Effector memory CD8-positive, alpha-beta T cell (primary cell): ENCODE measurements around the gene KCTD19.
A peak's percentile ranks its signal among the peaks of the same experiment; 100 is the strongest.

Source experiments
- ATAC-seq: fragments of 150-1000 bp; cut with Tn5 transposase; replicated peaks from 2 replicates; pipeline ENCODE4 v1.10.0; 2021; ENCODE audit warnings: mild to moderate bottlenecking, moderate library complexity
- DNase-seq, 3 experiments: peaks; one replicate each; pipeline ENCODE4 v3.0.0; 2021
- H3K27ac Mint-ChIP-seq, 2 donors: one replicate each; pipeline ENCODE4 v1.8.0; 2022; ENCODE audit warnings: mild to moderate bottlenecking in 2 of 2, mixed read lengths in 2 of 2, moderate library complexity in 2 of 2
- H3K27me3 Mint-ChIP-seq, 2 donors: one replicate each; pipeline ENCODE4 v1.8.0; 2022; ENCODE audit warnings: mixed read lengths in 2 of 2
- H3K36me3 Mint-ChIP-seq: one replicate; pipeline ENCODE4 v1.8.0; 2022; ENCODE audit warnings: mild to moderate bottlenecking, moderate library complexity, mixed read lengths; ENCODE audit not compliant: insufficient read depth
- H3K4me1 Mint-ChIP-seq, 2 donors: one replicate each; pipeline ENCODE4 v1.8.0; 2022; ENCODE audit warnings: low read depth in 2 of 2, mixed read lengths in 2 of 2
- H3K4me3 Mint-ChIP-seq, 2 donors: one replicate each; pipeline ENCODE4 v1.8.0; 2022; ENCODE audit warnings: mild to moderate bottlenecking in 2 of 2, mixed read lengths in 2 of 2, moderate library complexity in 2 of 2
- H3K9me3 Mint-ChIP-seq, 2 donors: one replicate each; pipeline ENCODE4 v1.8.0; 2022; ENCODE audit warnings: mixed read lengths in 2 of 2

Gene KCTD19

DNA sequence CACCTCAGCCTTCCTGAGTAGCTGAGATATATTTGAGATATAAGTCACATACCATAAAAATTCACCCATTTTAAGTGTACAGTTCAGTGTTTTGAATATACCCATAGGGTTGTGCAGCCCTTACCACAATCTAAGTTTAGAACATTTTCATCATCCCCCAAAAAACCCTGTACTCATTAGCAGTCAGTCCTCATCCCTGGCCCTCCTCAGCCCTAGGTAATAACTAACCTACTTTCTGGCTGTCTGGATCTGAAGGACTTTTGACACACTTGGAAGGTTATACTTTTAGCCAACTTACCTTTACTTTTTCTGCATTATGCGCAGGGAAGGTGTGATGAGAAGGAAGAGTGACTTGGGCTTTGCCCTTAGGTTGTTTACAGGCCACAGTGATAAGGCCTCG is 51.2 kb downstream of the KCTD19 start:
- Mint-ChIP-seq H3K36me3 (peaks cover 7% of the 10 kb centered on the region), H3K9me3 (no peaks in the 10 kb centered on the region), H3K27ac (no peak overlapping the region), H3K27me3 (no peaks in the 10 kb centered on the region), H3K4me1 (peaks cover 0 to 9% of the 10 kb centered on the region in 2 donors), H3K4me3 (no peak overlapping the region)
- DNase-seq (no peak), ATAC-seq (no peak)

DNA sequence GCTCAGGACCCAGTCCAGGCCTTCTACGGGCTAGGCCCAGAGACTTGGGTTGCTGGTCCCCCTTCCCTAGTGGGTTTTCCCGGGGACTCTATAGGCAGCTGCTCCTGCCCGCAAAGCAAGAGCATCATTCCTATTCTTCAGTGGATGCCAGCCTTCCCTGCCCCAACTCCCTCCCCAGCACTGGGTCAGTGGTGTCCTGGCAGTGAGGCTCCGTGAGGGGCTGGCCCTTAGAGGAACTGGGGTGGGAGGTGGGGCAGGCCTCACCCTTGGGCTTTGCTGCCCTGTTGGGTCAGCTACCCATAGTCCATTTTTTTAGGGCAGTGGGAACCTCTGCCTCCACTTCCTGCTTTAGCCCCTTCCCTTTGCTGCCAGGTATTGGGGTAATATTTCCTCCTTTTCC is 55.1 kb downstream of the KCTD19 start:
- no peaks in the 10 kb centered on the region for H3K9me3 Mint-ChIP-seq
- no peaks in the 10 kb centered on the region for H3K27me3 Mint-ChIP-seq
- ATAC-seq = no peak
- H3K4me1 Mint-ChIP-seq = peaks cover 0 to 2% of the 10 kb centered on the region in 2 donors
- no peak for DNase-seq
- peaks cover 4% of the 10 kb centered on the region for H3K36me3 Mint-ChIP-seq
- no peak overlapping the region for H3K27ac Mint-ChIP-seq
- H3K4me3 Mint-ChIP-seq = no peak overlapping the region

DNA sequence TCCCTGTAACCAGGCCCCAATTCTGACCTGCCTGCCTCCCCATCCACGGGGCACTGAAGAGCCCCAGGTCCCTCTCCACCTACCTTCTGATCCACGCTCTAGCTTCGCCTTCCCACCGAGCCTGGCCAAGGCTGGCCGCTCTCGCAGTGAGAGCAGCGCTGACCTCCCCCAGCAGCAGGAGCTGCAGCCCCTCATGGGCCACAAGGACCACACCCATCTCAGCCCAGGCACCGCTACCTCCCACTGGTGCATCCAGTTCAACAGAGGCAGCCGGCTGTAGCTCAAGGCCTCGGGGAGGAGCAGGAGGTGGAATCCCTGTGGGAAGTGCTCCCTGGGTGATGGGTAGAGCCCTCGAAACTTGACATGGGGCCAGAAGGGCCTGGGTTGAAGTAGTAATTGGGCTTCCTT is 55.6 kb downstream of the KCTD19 start:
- no peak for ATAC-seq
- Mint-ChIP-seq H3K36me3 (peaks cover 3% of the 10 kb centered on the region), H3K4me3 (no peak overlapping the region), H3K4me1 (peaks cover 0 to 2% of the 10 kb centered on the region in 2 donors), H3K9me3 (no peaks in the 10 kb centered on the region), H3K27me3 (no peaks in the 10 kb centered on the region), H3K27ac (no peak overlapping the region)
- no peak for DNase-seq

DNA sequence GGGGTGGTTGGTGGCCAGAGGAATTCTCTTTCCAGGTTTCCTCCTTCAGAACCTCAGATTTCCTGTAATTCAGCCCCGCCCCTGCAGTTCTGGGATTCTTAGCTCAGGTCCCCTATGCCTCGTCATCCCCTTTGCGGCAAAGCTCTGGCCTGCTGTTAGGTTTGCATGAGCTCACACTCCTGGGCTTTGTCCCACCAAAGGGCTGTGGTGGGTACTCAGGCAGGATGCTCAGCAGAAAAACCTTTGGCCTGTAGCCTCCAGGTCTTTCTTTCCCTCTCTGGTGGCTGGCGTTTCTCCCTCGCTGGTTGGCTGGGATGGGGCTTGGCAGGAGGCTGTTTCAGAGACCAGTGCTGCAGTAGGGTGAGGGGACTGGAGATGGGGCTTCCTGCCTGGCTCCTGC is 56.8 kb downstream of the KCTD19 start:
- Mint-ChIP-seq H3K36me3 (peaks cover 3% of the 10 kb centered on the region), H3K9me3 (no peaks in the 10 kb centered on the region), H3K27ac (no peak overlapping the region), H3K4me3 (no peak overlapping the region), H3K4me1 (no peaks in the 10 kb centered on the region), H3K27me3 (no peaks in the 10 kb centered on the region)
- no peak for ATAC-seq
- DNase-seq = no peak

DNA sequence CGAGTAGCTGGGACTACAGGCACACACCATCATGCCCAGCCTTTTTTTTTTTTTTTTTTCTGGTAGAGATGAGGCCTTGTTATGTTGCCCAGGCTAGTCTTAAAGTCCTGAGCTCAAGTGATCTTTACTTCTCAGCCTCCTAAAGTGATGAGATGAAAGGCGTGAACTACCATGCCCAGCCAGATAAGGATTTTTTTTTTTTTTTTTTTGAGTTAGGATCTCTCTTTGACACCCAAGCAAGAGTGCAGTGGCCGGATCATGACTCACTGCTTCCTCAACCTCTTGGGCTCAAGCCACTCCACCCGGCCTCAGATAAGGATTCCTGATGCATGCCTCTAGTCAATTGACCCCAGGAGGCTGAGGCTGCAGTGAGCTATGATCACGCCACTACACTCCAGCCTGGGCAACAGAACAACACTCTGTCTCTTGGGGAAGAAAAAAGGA is 58.4 kb downstream of the KCTD19 start:
- no peak overlapping the region for H3K4me3 Mint-ChIP-seq
- DNase-seq (no peak), ATAC-seq (no peak)
- no peaks in the 10 kb centered on the region for H3K9me3 Mint-ChIP-seq
- peaks cover 3% of the 10 kb centered on the region for H3K36me3 Mint-ChIP-seq
- H3K27ac Mint-ChIP-seq = no peak overlapping the region
- H3K27me3 Mint-ChIP-seq = peaks cover 8 to 11% of the 10 kb centered on the region in 2 donors
- no peaks in the 10 kb centered on the region for H3K4me1 Mint-ChIP-seq

DNA sequence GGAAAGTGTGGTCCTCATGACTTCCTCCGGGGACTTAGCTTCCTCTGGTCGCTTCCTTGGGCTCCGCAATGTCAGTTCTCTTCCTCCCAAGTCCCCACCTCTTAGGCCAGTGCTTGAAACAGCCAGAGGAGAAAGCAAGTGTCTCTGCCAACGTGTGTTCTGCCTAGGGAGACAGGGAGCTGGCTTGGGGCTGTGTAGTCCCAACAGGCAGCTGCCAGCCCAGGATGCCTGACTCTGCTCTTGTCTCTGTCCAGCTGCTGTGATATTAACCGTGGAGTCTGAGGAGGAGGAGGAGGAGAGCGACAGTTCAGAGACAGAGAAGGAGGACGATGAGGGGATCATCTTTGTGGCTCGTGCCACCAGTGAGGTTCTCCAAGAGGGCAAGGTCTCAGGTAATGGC is 60.7 kb downstream of the KCTD19 start:
- Mint-ChIP-seq H3K4me1 (no peaks in the 10 kb centered on the region), H3K4me3 (no peak overlapping the region), H3K27ac (no peak overlapping the region), H3K27me3 (peaks cover 21 to 24% of the 10 kb centered on the region in 2 donors), H3K36me3 (peaks cover 3% of the 10 kb centered on the region), H3K9me3 (no peaks in the 10 kb centered on the region)
- no peak for ATAC-seq
- no peak for DNase-seq

DNA sequence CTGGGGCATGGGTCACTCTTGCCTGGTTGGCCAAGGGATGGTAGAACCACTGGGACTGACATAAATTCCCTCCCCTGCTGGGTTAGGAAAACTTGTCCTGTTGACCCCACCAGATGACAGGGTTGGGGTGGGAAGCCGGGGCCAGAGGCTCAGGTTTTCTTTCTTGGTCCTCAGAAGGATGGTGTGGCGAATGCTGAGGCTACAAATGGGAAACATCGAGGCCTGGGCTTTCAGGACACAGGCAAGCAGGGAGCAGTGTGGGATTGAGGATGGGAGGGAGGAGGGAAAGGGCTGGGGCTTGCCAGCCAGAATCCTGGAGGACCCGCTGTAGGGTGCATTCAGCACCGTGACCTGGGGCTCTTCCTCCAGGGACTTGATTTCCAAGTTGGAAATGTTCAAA is 61.7 kb downstream of the KCTD19 start:
- ATAC-seq (no peak), DNase-seq (no peak)
- Mint-ChIP-seq H3K4me3 (no peak overlapping the region), H3K36me3 (peaks cover 3% of the 10 kb centered on the region), H3K9me3 (no peaks in the 10 kb centered on the region), H3K4me1 (no peaks in the 10 kb centered on the region), H3K27ac (no peak overlapping the region), H3K27me3 (peaks cover 21 to 24% of the 10 kb centered on the region in 2 donors)

DNA sequence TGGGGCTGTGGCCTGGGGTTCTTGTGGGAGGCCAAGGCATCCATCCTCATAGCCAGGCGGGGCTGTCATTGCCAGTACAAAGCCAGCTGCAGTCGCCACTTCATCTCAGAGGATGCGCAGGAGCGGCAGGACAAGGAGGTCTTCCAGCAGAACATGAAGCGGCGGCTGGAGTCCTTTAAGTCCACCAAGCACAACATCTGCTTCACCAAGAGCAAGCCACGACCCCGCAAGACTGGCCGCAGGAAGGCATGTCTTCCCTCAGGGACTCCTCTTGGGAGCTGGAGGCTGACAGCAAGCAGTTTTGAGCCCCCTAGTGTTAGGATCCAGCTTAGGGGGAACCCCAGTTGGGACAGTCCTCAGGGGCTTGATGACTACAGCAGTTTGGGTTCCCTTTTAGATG is 62.3 kb downstream of the KCTD19 start:
- Mint-ChIP-seq H3K27ac (no peak overlapping the region), H3K36me3 (peaks cover 3% of the 10 kb centered on the region), H3K9me3 (no peaks in the 10 kb centered on the region), H3K4me3 (no peak overlapping the region), H3K4me1 (no peaks in the 10 kb centered on the region), H3K27me3 (peaks cover 21 to 24% of the 10 kb centered on the region in 2 donors)
- no peak for DNase-seq
- no peak for ATAC-seq

DNA sequence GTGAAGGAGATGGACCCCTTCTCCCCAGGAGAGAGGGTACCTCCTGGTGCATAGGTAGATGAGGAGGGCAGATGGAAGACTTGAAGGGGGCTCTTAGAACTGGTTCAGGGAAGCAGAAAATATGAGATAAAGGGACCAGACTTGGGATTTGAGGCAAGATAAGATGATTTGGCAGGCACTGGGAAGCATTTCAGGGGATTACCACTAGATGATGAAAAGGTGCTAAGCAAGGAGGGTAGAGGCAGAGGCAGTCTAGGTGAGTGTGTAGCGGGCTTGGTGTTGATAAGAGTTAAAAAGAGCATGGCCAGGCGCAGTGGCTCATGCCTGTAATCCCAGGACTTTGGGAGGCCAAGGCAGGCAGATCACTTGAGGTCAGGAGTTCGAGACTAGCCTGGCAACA is 63.3 kb downstream of the KCTD19 start:
- Mint-ChIP-seq H3K4me3 (no peak overlapping the region), H3K27ac (no peak overlapping the region), H3K36me3 (peaks cover 3% of the 10 kb centered on the region), H3K27me3 (peaks cover 21 to 24% of the 10 kb centered on the region in 2 donors), H3K9me3 (no peaks in the 10 kb centered on the region), H3K4me1 (no peaks in the 10 kb centered on the region)
- ATAC-seq = no peak
- DNase-seq = no peak

DNA sequence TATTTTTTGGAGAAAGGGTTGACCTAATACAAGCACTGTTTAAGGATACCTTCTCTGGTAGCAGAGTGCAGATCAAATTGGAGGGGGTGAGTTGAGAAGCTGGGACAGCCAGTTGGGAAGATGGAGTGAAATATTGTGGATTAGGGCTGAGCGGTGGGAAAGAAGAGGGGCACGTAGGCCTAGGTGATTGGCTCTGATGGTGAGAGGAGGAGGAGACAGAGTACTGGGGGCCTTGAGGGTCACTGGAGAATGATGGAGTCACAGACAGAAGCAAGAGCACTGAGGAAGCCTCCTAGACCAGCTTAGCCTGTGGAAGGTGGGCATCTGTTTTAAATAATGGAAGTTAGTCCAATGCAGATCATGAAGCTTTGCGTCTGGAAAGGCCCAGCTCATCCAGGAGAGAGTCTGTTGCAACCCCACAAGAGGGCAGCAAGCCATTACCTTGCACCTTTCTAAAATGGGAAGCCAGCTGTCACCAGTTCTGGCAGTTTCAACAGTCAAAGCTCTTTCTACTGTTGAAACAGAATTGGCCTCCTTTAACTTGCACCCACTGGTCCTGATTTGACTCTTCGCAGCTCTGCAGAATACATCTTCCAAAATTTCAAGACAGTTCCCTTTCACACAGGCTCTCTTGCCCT is 66.0 kb downstream of the KCTD19 start:
- H3K4me3 Mint-ChIP-seq = no peak overlapping the region
- peaks cover 3% of the 10 kb centered on the region for H3K36me3 Mint-ChIP-seq
- H3K4me1 Mint-ChIP-seq = no peaks in the 10 kb centered on the region
- peaks cover 30 to 45% of the 10 kb centered on the region in 2 donors for H3K27me3 Mint-ChIP-seq
- no peaks in the 10 kb centered on the region for H3K9me3 Mint-ChIP-seq
- ATAC-seq (peak; percentile 40), DNase-seq (peak in 1 of 3 experiments; percentile 14)
- peak overlapping the region in 1 of 2 donors; percentile 7 for H3K27ac Mint-ChIP-seq

DNA sequence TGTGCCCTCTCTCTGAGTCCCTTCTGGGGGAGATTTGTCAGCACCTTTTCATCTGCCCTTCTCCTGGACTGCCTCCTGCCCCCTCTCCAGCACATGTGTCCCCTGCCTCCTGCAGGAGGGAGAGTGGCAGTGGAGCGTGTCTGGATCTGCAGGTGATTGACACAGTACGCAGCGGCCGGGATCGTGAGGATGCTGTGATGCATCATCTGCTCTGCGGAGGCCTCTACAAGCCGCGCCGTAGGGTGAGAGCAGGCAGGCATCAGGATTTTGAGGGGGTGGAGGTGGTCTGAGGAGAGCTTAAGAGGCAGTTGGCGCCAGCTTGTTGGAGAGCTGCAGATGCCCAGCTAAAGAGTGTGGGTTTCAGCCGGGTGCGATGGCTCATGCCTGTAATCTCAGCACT is 66.8 kb downstream of the KCTD19 start:
- no peak for ATAC-seq
- H3K27ac Mint-ChIP-seq = no peak overlapping the region

DNA sequence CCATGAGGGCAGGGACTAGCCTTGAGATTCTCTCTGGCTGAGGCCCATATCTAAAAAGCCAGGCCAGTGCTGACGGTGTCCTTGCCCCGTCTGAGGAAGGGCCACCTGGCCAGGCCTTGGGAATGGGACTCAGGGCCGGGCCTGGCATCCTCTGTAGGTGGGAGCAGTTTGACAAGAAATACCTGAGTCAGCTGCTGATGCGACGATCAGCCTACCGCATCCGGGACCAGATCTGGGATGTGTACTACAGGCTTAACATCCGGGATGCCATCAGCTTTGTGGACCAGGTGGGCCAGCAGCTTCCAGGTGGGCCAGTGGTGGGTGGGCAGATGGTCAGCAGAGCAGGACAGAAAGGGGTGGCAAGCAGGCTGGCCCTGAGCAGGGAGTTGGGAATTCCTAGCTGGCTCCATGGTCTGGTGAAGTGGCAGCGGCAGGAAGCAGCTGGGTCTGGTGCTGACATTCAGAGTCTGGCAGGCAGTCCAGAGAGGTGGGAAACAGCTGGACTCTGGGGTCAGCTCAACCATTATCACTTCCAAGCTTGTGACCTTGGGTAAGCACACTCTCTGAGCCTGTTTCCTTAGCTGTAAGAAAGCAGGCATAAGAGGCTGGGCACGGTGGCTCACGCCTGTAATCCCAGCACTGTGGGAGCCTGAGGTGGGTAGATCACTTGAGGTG is 68.2 kb downstream of the KCTD19 start:
- no peak overlapping the region for H3K27ac Mint-ChIP-seq
- H3K36me3 Mint-ChIP-seq = peaks cover 3% of the 10 kb centered on the region
- no peaks in the 10 kb centered on the region for H3K9me3 Mint-ChIP-seq
- no peak for DNase-seq
- peaks cover 23 to 35% of the 10 kb centered on the region in 2 donors for H3K27me3 Mint-ChIP-seq
- no peak overlapping the region for H3K4me3 Mint-ChIP-seq
- no peaks in the 10 kb centered on the region for H3K4me1 Mint-ChIP-seq
- no peak for ATAC-seq

More for the DNA sequence above, 66.8 kb downstream of the KCTD19 start:
- H3K36me3 Mint-ChIP-seq = peaks cover 3% of the 10 kb centered on the region
- no peak for DNase-seq
- H3K4me1 Mint-ChIP-seq = no peaks in the 10 kb centered on the region
- no peak overlapping the region for H3K4me3 Mint-ChIP-seq
- H3K9me3 Mint-ChIP-seq = no peaks in the 10 kb centered on the region
- peaks cover 30 to 45% of the 10 kb centered on the region in 2 donors for H3K27me3 Mint-ChIP-seq

DNA sequence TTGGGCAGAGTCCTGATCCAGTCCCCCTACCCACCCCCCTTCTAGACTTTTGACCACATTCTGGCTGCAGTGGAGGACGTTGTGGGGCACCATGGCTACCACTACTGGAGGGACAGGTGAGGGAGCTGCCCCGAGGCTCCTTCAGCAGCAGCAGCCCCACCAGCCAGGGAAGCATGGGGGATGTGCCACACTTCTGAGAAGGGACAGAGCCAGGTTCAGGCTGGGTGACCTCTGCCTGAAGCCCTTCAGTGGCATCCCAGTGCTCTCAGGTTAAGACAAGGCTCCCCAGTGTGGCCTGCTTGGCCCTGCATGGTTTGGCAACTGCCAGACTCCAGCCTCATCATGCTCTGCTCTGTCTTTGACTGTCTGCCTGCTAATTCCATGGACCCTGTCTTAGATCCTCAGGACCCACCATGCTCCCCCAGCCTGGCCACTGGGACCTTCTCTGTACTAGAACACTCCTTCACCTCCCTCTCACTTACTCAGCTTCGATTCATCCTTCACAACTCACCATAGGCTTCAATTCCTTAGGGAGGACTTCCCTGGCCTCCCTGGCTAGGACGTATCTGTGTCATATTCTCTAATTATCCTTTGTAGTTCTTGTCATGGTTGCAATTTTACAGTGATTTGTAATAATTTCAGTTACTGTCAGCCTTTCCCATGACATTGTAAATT is 68.9 kb downstream of the KCTD19 start:
- ATAC-seq (no peak), DNase-seq (no peak)
- Mint-ChIP-seq H3K9me3 (no peaks in the 10 kb centered on the region), H3K36me3 (peaks cover 3% of the 10 kb centered on the region), H3K27me3 (peaks cover 17 to 33% of the 10 kb centered on the region in 2 donors), H3K27ac (no peak overlapping the region), H3K4me1 (no peaks in the 10 kb centered on the region), H3K4me3 (no peak overlapping the region)
